Gastroesophageal sphincter (tissue), 3 donors: ENCODE measurements around the gene FMN2.

Source experiments
- CTCF ChIP-seq, 4 experiments: fragments of 200-600 bp in 2 of 4; fragments of 450-650 bp in 2 of 4; sonication (generic) in 1 of 4; IDR thresholded peaks; one replicate each; pipeline ENCODE4 v1.5.1; 2017 to 2019; ENCODE audit warnings: antibody characterized with exemption in 4 of 4, mild to moderate bottlenecking in 2 of 4, moderate library complexity in 2 of 4
- POLR2A ChIP-seq, 2 donors: fragments of 450-650 bp; IDR thresholded peaks; one replicate each; pipeline ENCODE4 v1.6.1; 2017; ENCODE audit warnings: antibody characterized with exemption in 2 of 2, mild to moderate bottlenecking in 2 of 2, moderate library complexity in 1 of 2

GRCh38 chr1:240293706-240294105 is 202.0 kb downstream of the FMN2 start:
- no peak for TF ChIP-seq POLR2A (IDR thresholded peaks at IDR 0.05)
- TF ChIP-seq CTCF (IDR thresholded peaks at IDR 0.05), result no peak
